H1 (cell line): ENCODE data around the gene FAM3B. TPM values are rescaled to one million over a fixed set of nuclear protein-coding genes. Genes with fewer than 3 reads are reported as not detected.

Experiments
- CTCF ChIA-PET: fragments of 300-600 bp; sonication (Branson Sonifier 250); formaldehyde crosslinking; loops from one replicate; lab custom pipeline; 2021; ENCODE audit not compliant: partially characterized antibody; lab: Charles Lee
- POLR2A ChIA-PET: fragments of 300-600 bp; sonication (Branson Sonifier 250); formaldehyde crosslinking; loops from one replicate; lab custom pipeline; 2021; ENCODE audit warnings: inconsistent platforms; ENCODE audit not compliant: partially characterized antibody; lab: Charles Lee
- DNase-seq, 2 experiments: peaks; one replicate each; pipeline versions ENCODE4 v3.0.0 to v3.0.0-alpha.2; 2010 to 2022; ENCODE audit warnings: low spot score in 2 of 2, low read depth in 1 of 2, mixed read lengths in 1 of 2
- FAIRE-seq: peaks from 2 replicates; lab custom pipeline; 2011; peaks lifted over from hg19 to GRCh38; lab: Jason Lieb, UNC
- H2AFZ ChIP-seq: 2 replicates; pipeline ENCODE4 v1.8.1; 2012; ENCODE audit warnings: low read length, inconsistent platforms
- H2AK5ac ChIP-seq: 2 replicates; pipeline ENCODE4 v1.6.1; 2013; ENCODE audit warnings: low read depth, low read length
- H2BK120ac ChIP-seq: replicated peaks from 2 replicates; pipeline ENCODE3; 2013; ENCODE audit warnings: low read depth, low read length, inconsistent platforms
- H2BK12ac ChIP-seq: 2 replicates; pipeline ENCODE4 v1.6.1; 2013; ENCODE audit warnings: low read depth, low read length
- H2BK15ac ChIP-seq: 2 replicates; pipeline ENCODE4 v1.6.1; 2013; ENCODE audit warnings: low read length
- H2BK20ac ChIP-seq: 2 replicates; pipeline ENCODE4 v1.6.1; 2013; ENCODE audit warnings: low read length
- H2BK5ac ChIP-seq: 2 replicates; pipeline ENCODE4 v1.6.1; 2013; ENCODE audit warnings: low read depth, low read length
- H3K14ac ChIP-seq: 2 replicates; pipeline ENCODE4 v1.6.1; 2013; ENCODE audit warnings: inconsistent platforms; ENCODE audit not compliant: insufficient read length
- H3K18ac ChIP-seq: 2 replicates; pipeline ENCODE4 v1.6.1; 2013; ENCODE audit warnings: low read length; ENCODE audit errors: extremely low read depth
- H3K23ac ChIP-seq: 2 replicates; pipeline ENCODE4 v1.6.1; 2013; ENCODE audit warnings: inconsistent platforms; ENCODE audit not compliant: insufficient read length
- H3K23me2 ChIP-seq: 2 replicates; pipeline ENCODE4 v1.6.1; 2013; ENCODE audit warnings: low read depth, low read length
- H3K27ac ChIP-seq: 2 replicates; pipeline ENCODE4 v1.6.1; 2011; ENCODE audit warnings: low read depth, low read length, inconsistent platforms
- H3K27me3 ChIP-seq, 4 experiments: replicated peaks in 1 of 4; 1 replicate in 1 of 4; 2 replicates in 3 of 4; pipeline versions ENCODE4 v1.6.1 to v1.8.1; 2011 to 2013; ENCODE audit warnings: low read length in 3 of 4, mild to moderate bottlenecking in 3 of 4, inconsistent platforms in 2 of 4, mixed read lengths in 2 of 4, moderate library complexity in 1 of 4; ENCODE audit not compliant: control insufficient read depth in 3 of 4, insufficient read depth in 3 of 4; ENCODE audit errors: extremely low read depth in 1 of 4
- H3K36me3 ChIP-seq, 4 experiments: 2 replicates each; pipeline versions ENCODE4 v1.6.1 to v1.8.1; 2011 to 2013; ENCODE audit warnings: mild to moderate bottlenecking in 4 of 4, low read length in 3 of 4, moderate library complexity in 2 of 4, control low read depth in 1 of 4, inconsistent platforms in 1 of 4; ENCODE audit not compliant: insufficient read depth in 4 of 4, control insufficient read depth in 2 of 4
- H3K4ac ChIP-seq: replicated peaks from 2 replicates; pipeline ENCODE3; 2013; ENCODE audit warnings: low read length, low read depth, mixed read lengths, inconsistent platforms; ENCODE audit not compliant: insufficient read length
- H3K4me1 ChIP-seq, 4 experiments: replicated peaks in 1 of 4; 1 replicate in 1 of 4; 2 replicates in 3 of 4; pipeline versions ENCODE4 v1.6.1 to v1.8.1; 2011 to 2013; ENCODE audit warnings: low read length in 3 of 4, inconsistent platforms in 2 of 4, mixed read lengths in 1 of 4; ENCODE audit not compliant: insufficient read depth in 4 of 4, control insufficient read depth in 3 of 4
- H3K4me2 ChIP-seq, 2 experiments: 2 replicates each; pipeline versions ENCODE4 v1.6.1 to v1.8.1; 2011 to 2013; ENCODE audit warnings: low read depth in 2 of 2, low read length in 2 of 2, control low read depth in 1 of 2, inconsistent platforms in 1 of 2, mild to moderate bottlenecking in 1 of 2; ENCODE audit not compliant: insufficient read depth in 1 of 2
- H3K4me3 ChIP-seq, 4 experiments: fragments of 200-600, 300-600 bp in 1 of 4; sonication (generic), shearing (Covaris generic), sonication (Bioruptor Twin) in 1 of 4; 2 replicates each; pipeline versions ENCODE4 v1.5.1 to v1.8.1; 2011 to 2016; ENCODE audit warnings: low read length in 4 of 4, low read depth in 3 of 4, control low read depth in 2 of 4, inconsistent platforms in 2 of 4, mild to moderate bottlenecking in 2 of 4, mixed read lengths in 1 of 4, moderate library complexity in 1 of 4; ENCODE audit not compliant: insufficient read depth in 2 of 4; ENCODE audit errors: extremely low read depth in 1 of 4
- H3K56ac ChIP-seq: replicated peaks from 2 replicates; pipeline ENCODE3; 2013; ENCODE audit warnings: low read depth, mild to moderate bottlenecking, mixed read lengths, low read length, inconsistent platforms; ENCODE audit not compliant: insufficient read length
- H3K79me1 ChIP-seq: 2 replicates; pipeline ENCODE4 v1.6.1; 2013; ENCODE audit warnings: low read depth, low read length, control low read depth
- H3K79me2 ChIP-seq, 2 experiments: 2 replicates each; pipeline versions ENCODE4 v1.6.1 to v1.8.1; 2012 to 2013; ENCODE audit warnings: low read length in 2 of 2, mild to moderate bottlenecking in 2 of 2, inconsistent platforms in 1 of 2; ENCODE audit not compliant: insufficient read depth in 2 of 2, control insufficient read depth in 1 of 2
- H3K9ac ChIP-seq, 4 experiments: replicated peaks in 1 of 4; 1 replicate in 1 of 4; 2 replicates in 3 of 4; pipeline versions ENCODE4 v1.6.1 to v1.8.1; 2011 to 2013; ENCODE audit warnings: low read depth in 3 of 4, low read length in 3 of 4, control low read depth in 2 of 4, mild to moderate bottlenecking in 2 of 4, moderate library complexity in 2 of 4, inconsistent platforms in 1 of 4; ENCODE audit errors: extremely low read depth in 1 of 4
- H3K9me3 ChIP-seq, 2 experiments: 2 replicates each; pipeline versions ENCODE4 v1.6.1 to v1.8.1; 2012 to 2013; ENCODE audit warnings: mild to moderate bottlenecking in 2 of 2, moderate library complexity in 2 of 2, control low read depth in 1 of 2, inconsistent platforms in 1 of 2, low read depth in 1 of 2, low read length in 1 of 2, mixed read lengths in 1 of 2; ENCODE audit not compliant: insufficient read depth in 2 of 2
- H4K20me1 ChIP-seq, 2 experiments: replicated peaks in 1 of 2; 2 replicates each; pipeline versions ENCODE3 to v1.8.1; 2011 to 2013; ENCODE audit warnings: inconsistent platforms in 2 of 2, low read length in 2 of 2, mild to moderate bottlenecking in 1 of 2; ENCODE audit not compliant: insufficient read depth in 2 of 2, control insufficient read depth in 1 of 2
- H4K5ac ChIP-seq: 2 replicates; pipeline ENCODE4 v1.6.1; 2013; ENCODE audit warnings: low read length, low read depth, mixed read lengths, inconsistent platforms; ENCODE audit not compliant: insufficient read length
- H4K8ac ChIP-seq: 2 replicates; pipeline ENCODE4 v1.8.0; 2013; ENCODE audit warnings: mild to moderate bottlenecking, moderate library complexity, low read length, inconsistent platforms; ENCODE audit not compliant: insufficient read depth; ENCODE audit errors: extremely low read depth
- H4K91ac ChIP-seq: replicated peaks from 2 replicates; pipeline ENCODE3; 2013; ENCODE audit warnings: low read length, mixed read lengths, inconsistent platforms; ENCODE audit not compliant: insufficient read length
- ATF2 ChIP-seq: IDR thresholded peaks from 2 replicates; pipeline ENCODE4 v1.6.1; 2012; ENCODE audit warnings: low read length, inconsistent platforms
- BCL11A ChIP-seq, 2 experiments: IDR thresholded peaks; one replicate each; pipeline ENCODE4 v1.6.1; 2011; ENCODE audit warnings: low read depth in 2 of 2, low read length in 2 of 2, mild to moderate bottlenecking in 2 of 2
- BRCA1 ChIP-seq: IDR thresholded peaks from 2 replicates; pipeline ENCODE4 v1.6.1; 2012; ENCODE audit warnings: low read depth, low read length, improper control_type of control experiment
- E2F6 ChIP-seq: IDR thresholded peaks from 2 replicates; pipeline ENCODE4 v1.6.1; 2012; ENCODE audit warnings: inconsistent platforms
- EP300 ChIP-seq, 2 experiments: IDR thresholded peaks; 1 replicate in 1 of 2; 2 replicates in 1 of 2; pipeline ENCODE4 v1.6.1; 2011 to 2012; ENCODE audit warnings: low read depth in 2 of 2, low read length in 2 of 2, mild to moderate bottlenecking in 2 of 2, borderline replicate concordance in 1 of 2, inconsistent platforms in 1 of 2, moderate library complexity in 1 of 2
- FOSL1 ChIP-seq: IDR thresholded peaks from 2 replicates; pipeline ENCODE4 v1.6.1; 2011; ENCODE audit warnings: mild to moderate bottlenecking, low read depth, low read length, moderate library complexity; ENCODE audit not compliant: insufficient read depth
- GABPA ChIP-seq: IDR thresholded peaks from 2 replicates; pipeline ENCODE4 v1.6.1; 2011; ENCODE audit warnings: mild to moderate bottlenecking, low read length, moderate library complexity, borderline replicate concordance; ENCODE audit not compliant: insufficient read depth
- KDM1A ChIP-seq: fragments of 200-600, 300-600 bp; sonication (generic); IDR thresholded peaks from 2 replicates; pipeline ENCODE4 v1.7.1; 2016; ENCODE audit warnings: mild to moderate bottlenecking, low read length, borderline replicate concordance
- POLR2AphosphoS5 ChIP-seq: IDR thresholded peaks from 2 replicates; pipeline ENCODE4 v1.6.1; 2011; ENCODE audit warnings: low read depth, low read length
- SRF ChIP-seq: IDR thresholded peaks from 2 replicates; pipeline ENCODE4 v1.6.1; 2011; ENCODE audit warnings: mild to moderate bottlenecking, low read depth, low read length, moderate library complexity
- TAF1 ChIP-seq: IDR thresholded peaks from 2 replicates; pipeline ENCODE4 v1.6.1; 2011; ENCODE audit warnings: mild to moderate bottlenecking, low read depth, low read length
- TAF7 ChIP-seq: optimal IDR thresholded peaks from 2 replicates; pipeline ENCODE3; 2011; ENCODE audit warnings: low read depth, mild to moderate bottlenecking, inconsistent platforms, low read length, moderate library complexity, borderline replicate concordance
- TCF12 ChIP-seq: IDR thresholded peaks from 2 replicates; pipeline ENCODE4 v1.6.1; 2011; ENCODE audit warnings: low read depth, mild to moderate bottlenecking, low read length
- polyA plus RNA-seq, 7 experiments: library from polyadenylated mRNA; depleted of rRNA in 3 of 7; stranded (reverse) in 5 of 7; unstranded in 2 of 7; fragments of >200 nt in 5 of 7; fragments of 200-250 nt in 2 of 7; gene quantifications; 1 replicate in 5 of 7; 2 replicates in 1 of 7; 4 replicates in 1 of 7; pipeline versions ENCODE4 v1.2.1 to v1.2.3, GENCODE V29; 2011 to 2013; ENCODE audit warnings: missing spikeins in 2 of 7, mixed read lengths in 2 of 7
- total RNA-seq: library from RNA; stranded (reverse); fragmentation: NEBNext Ultra II Directional; extraction: Animal tissue kit (Norgen Biotek cat#: 25700); gene quantifications from 2 replicates; pipeline ENCODE4 v1.2.1, GENCODE V29; 2021

FAM3B gene
- total and polyA plus RNA-seq, 2 of the 8 experiments (the other 6 are each of a cell fraction or from before 2014, with no cell fraction given): 2.0 TPM

GRCh38 chr21:41381731-41382130 lies 65.1 kb downstream of the FAM3B start:
- Histone ChIP-seq H4K5ac (no peak overlapping the region), H3K79me2 (no peaks in the 10 kb centered on the region)
- TF ChIP-seq TAF1 (no peak), BRCA1 (no peak), TCF12 (no peak), E2F6 (no peak), ATF2 (no peak), SRF (no peak), KDM1A (no peak), EP300 (IDR thresholded peaks at IDR 0.05; ENCODE audit: borderline replicate concordance in 1 of 2, low read depth in 2 of 2, low read length in 2 of 2) (no peak), POLR2AphosphoS5 (no peak), FOSL1 (no peak), GABPA (no peak), TAF7 (no peak), BCL11A (IDR thresholded peaks at IDR 0.05; ENCODE audit: low read depth in 2 of 2, low read length in 2 of 2) (no peak)

More at GRCh38 chr21:41381731-41382130, 65.1 kb downstream of the FAM3B start:
- ChIA-PET POLR2A (no interaction called here), CTCF (interaction anchor here (1.9 to 5.2 kb wide), 4 partner anchors 12 to 98 kb away, joined by 5 to 45 read pairs (median 12); no protein-coding TSS in a partner anchor)
- H2BK12ac ChIP-seq: no peak overlapping the region
- no peaks in the 10 kb centered on the region; a peak in 1 of 7 replicates for H3K4me1 ChIP-seq
- H3K4me2 ChIP-seq: no peak overlapping the region
- H3K4ac ChIP-seq: no peak overlapping the region
- no peak overlapping the region for H3K4me3 ChIP-seq
- H2BK15ac ChIP-seq: no peak overlapping the region
- no peak overlapping the region for H2BK120ac ChIP-seq
- no peak overlapping the region for H2BK20ac ChIP-seq
- H3K9me3 ChIP-seq: no peaks in the 10 kb centered on the region
- H4K20me1 ChIP-seq: no peaks in the 10 kb centered on the region
- H4K91ac ChIP-seq: no peak overlapping the region
- no peak overlapping the region for H3K14ac ChIP-seq
- H3K23ac ChIP-seq: no peak overlapping the region
- H2AFZ ChIP-seq: no peak overlapping the region
- no peak overlapping the region for H2AK5ac ChIP-seq
- no peak overlapping the region for H4K8ac ChIP-seq
- H3K27ac ChIP-seq: no peak overlapping the region
- H3K9ac ChIP-seq: no peak overlapping the region
- no peak overlapping the region for H2BK5ac ChIP-seq
- no peak overlapping the region for H3K18ac ChIP-seq
- H3K79me1 ChIP-seq: no peaks in the 10 kb centered on the region
- no peaks in the 10 kb centered on the region for H3K36me3 ChIP-seq
- no peak for FAIRE-seq
- no peaks in the 10 kb centered on the region; a peak in 1 of 7 replicates for H3K27me3 ChIP-seq
- no peaks in the 10 kb centered on the region for H3K23me2 ChIP-seq
- no peak overlapping the region for H3K56ac ChIP-seq
- DNase-seq: no peak
